ENCODE data around the gene SLC17A9. TPM values are rescaled to one million over a fixed set of nuclear protein-coding genes. Genes with fewer than 3 reads are reported as not detected.

SLC17A9 gene
- polyA plus RNA-seq, 3 donors, result 0.81 to 31.3 (median 0.82) TPM

DNA sequence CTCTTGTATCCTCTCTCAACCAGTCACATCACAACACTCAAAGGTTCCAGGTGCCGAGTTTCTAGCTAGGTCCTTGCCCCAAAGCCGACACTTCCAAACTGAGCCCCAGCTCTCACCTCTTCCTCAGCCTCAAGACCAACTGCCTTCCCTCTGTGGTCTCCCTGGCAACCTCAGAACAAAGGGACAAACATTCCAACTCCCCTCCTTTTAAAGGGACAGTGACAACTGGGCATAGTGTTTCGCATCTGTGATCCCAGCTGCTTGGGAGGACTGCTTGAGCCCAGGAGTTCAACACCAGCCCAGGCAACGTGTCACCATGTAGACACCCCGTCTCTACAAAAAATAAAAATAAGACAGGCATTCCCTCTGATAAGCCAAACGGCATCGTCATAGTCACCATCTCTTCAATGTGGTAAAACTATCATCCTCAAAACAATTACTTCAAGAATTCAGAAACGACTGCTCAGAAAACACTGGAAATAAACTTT lies 37.5 kb upstream of the SLC17A9 start:
- Histone ChIP-seq H3K27me3 (ENCODE audit: control insufficient read depth in 2 of 2, insufficient read depth in 2 of 2, low read length in 2 of 2) (no peaks in the 10 kb centered on the region), H3K4me3 (replicated peaks in 1 of 3; ENCODE audit: low read depth in 2 of 3, low read length in 3 of 3) (no peak overlapping the region), H3K9me3 (replicated peaks in 1 of 2; ENCODE audit: control insufficient read depth in 1 of 2, insufficient read depth in 1 of 2, low read length in 2 of 2) (no peaks in the 10 kb centered on the region), H3K27ac (ENCODE audit: low read depth in 1 of 2, low read length in 2 of 2) (peak overlapping the region in 1 of 2 donors; percentile 62), H3K9ac (ENCODE audit: insufficient read depth, low read length, poor library complexity, severe bottlenecking) (no peak overlapping the region), H3K4me1 (ENCODE audit: control insufficient read depth in 1 of 2, insufficient read depth in 2 of 2, low read length in 2 of 2) (peaks cover 21 to 35% of the 10 kb centered on the region in 2 donors), H3K79me2 (ENCODE audit: insufficient read depth, low read length) (peaks cover 100% of the 10 kb centered on the region), H2AFZ (ENCODE audit: insufficient read depth, low read depth, low read length, poor library complexity, severe bottlenecking) (no peak overlapping the region), H4K20me1 (ENCODE audit: insufficient read depth, low read length) (peaks cover 100% of the 10 kb centered on the region), H3K4me2 (replicated peaks; ENCODE audit: extremely low read depth, low read length, poor library complexity, severe bottlenecking) (no peak overlapping the region), H3K36me3 (replicated peaks in 1 of 2; ENCODE audit: control insufficient read depth in 1 of 2, insufficient read depth in 2 of 2, low read length in 2 of 2) (peaks cover 34 to 44% of the 10 kb centered on the region in 2 donors)
- H3K27me3 Mint-ChIP-seq (ENCODE audit: low read depth in 3 of 3), result peaks cover 0 to 4% (median 0%) of the 10 kb centered on the region in 3 donors
- peaks cover 45% of the 10 kb centered on the region for H3K4me1 Mint-ChIP-seq
- no peak overlapping the region for H3K4me3 Mint-ChIP-seq
- peak in 2 of 3 donors; percentile 16 to 18 for DNase-seq
- intact Hi-C loops (cut with micrococcal nuclease), result no loop called here
- H3K36me3 Mint-ChIP-seq, result peaks cover 32 to 44% of the 10 kb centered on the region in 2 donors
- WGBS (ENCODE audit: insufficient coverage), result 34% methylated on average over 5 of the region's 8 CpGs
- H3K27ac Mint-ChIP-seq, result peak overlapping the region; percentile 40 to 80 (median 72)
- TF ChIP-seq CTCF (IDR thresholded peaks at IDR 0.05), result no peak
- H3K9me3 Mint-ChIP-seq, result no peaks in the 10 kb centered on the region

DNA sequence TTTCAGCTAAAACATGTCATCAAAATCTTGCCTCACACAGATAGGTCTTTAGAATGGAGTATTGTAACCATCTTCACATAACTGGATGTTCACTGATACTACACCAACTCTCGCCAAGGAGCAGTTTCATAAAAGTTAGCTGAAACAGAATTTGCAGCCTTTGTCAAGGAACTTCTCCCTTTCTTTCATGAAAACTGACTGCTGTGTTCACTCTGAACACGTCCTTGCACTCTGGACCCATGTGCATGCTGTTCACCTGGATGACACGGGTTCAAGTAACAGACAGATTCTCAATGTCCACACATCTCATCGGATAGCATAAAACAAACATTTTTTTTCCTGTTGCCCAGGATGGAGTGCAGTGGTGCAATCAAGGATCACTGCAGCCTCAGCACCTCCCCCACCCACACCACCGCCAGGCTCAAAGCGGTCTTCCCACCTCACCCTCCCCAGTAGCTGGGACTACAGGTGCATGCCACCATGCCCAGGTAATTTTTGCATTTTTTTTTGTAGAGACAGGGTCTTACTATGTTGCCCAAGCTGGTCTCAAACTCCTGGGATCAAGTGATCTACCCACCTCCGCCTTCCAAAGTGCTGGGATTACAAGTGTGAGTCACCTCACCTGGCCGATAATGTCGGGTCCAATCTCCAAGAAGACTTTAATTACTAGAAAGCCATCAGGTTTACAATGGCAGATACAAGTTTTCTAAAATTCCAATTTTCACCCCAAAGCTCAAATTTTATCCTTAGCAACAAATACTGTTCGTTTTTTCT lies 35.6 kb upstream of the SLC17A9 start:
- Histone ChIP-seq H3K4me3 (replicated peaks in 1 of 3; ENCODE audit: low read depth in 2 of 3, low read length in 3 of 3) (no peak overlapping the region), H4K20me1 (ENCODE audit: insufficient read depth, low read length) (peaks cover 100% of the 10 kb centered on the region), H3K9me3 (replicated peaks in 1 of 2; ENCODE audit: control insufficient read depth in 1 of 2, insufficient read depth in 1 of 2, low read length in 2 of 2) (no peaks in the 10 kb centered on the region), H3K27ac (ENCODE audit: low read depth in 1 of 2, low read length in 2 of 2) (peak overlapping the region in 1 of 2 donors; percentile 44), H3K36me3 (replicated peaks in 1 of 2; ENCODE audit: control insufficient read depth in 1 of 2, insufficient read depth in 2 of 2, low read length in 2 of 2) (peaks cover 16 to 25% of the 10 kb centered on the region in 2 donors), H3K4me2 (replicated peaks; ENCODE audit: extremely low read depth, low read length, poor library complexity, severe bottlenecking) (no peak overlapping the region), H3K27me3 (ENCODE audit: control insufficient read depth in 2 of 2, insufficient read depth in 2 of 2, low read length in 2 of 2) (no peaks in the 10 kb centered on the region), H3K4me1 (ENCODE audit: control insufficient read depth in 1 of 2, insufficient read depth in 2 of 2, low read length in 2 of 2) (peaks cover 30 to 51% of the 10 kb centered on the region in 2 donors), H3K79me2 (ENCODE audit: insufficient read depth, low read length) (peaks cover 100% of the 10 kb centered on the region), H2AFZ (ENCODE audit: insufficient read depth, low read depth, low read length, poor library complexity, severe bottlenecking) (no peak overlapping the region), H3K9ac (ENCODE audit: insufficient read depth, low read length, poor library complexity, severe bottlenecking) (no peak overlapping the region)
- peak overlapping the region in 2 of 7 donors; percentile 78 to 83 for H3K27ac Mint-ChIP-seq
- H3K4me3 Mint-ChIP-seq, result no peak overlapping the region
- intact Hi-C loops (cut with micrococcal nuclease), result no loop called here
- peaks cover 15 to 25% of the 10 kb centered on the region in 2 donors for H3K36me3 Mint-ChIP-seq
- H3K9me3 Mint-ChIP-seq, result no peaks in the 10 kb centered on the region
- DNase-seq, result no peak
- peaks cover 55% of the 10 kb centered on the region for H3K4me1 Mint-ChIP-seq
- TF ChIP-seq CTCF (IDR thresholded peaks at IDR 0.05), result no peak
- H3K27me3 Mint-ChIP-seq (ENCODE audit: low read depth in 3 of 3), result no peaks in the 10 kb centered on the region
- 83% methylated on average over 8 of the region's 10 CpGs for WGBS (ENCODE audit: insufficient coverage)
